HepG2 (cell line): ENCODE results near the gene ATP8B1. TPM values are rescaled to one million over a fixed set of nuclear protein-coding genes. Genes with fewer than 3 reads are reported as not detected.

Source experiments
- CREM ChIP-seq, 2 experiments: sonication (generic) in 1 of 2; formaldehyde crosslinking in 1 of 2; IDR thresholded peaks; 2 replicates each; pipeline versions ENCODE4 v1.4.0 to v1.6.1; 2016 to 2020; ENCODE audit warnings: antibody characterized with exemption in 1 of 2, mild to moderate bottlenecking in 1 of 2, missing genetic modification reagents in 1 of 2
- EEA1 ChIP-seq: sonication (generic); formaldehyde crosslinking; IDR thresholded peaks from 2 replicates; pipeline ENCODE4 v1.5.1; 2020; ENCODE audit warnings: mild to moderate bottlenecking, missing genetic modification reagents, borderline replicate concordance
- FOXM1 ChIP-seq: sonication (generic); formaldehyde crosslinking; IDR thresholded peaks from 2 replicates; pipeline ENCODE4 v1.5.0; 2020; ENCODE audit warnings: missing genetic modification reagents
- NRL ChIP-seq: sonication (generic); formaldehyde crosslinking; IDR thresholded peaks from 2 replicates; pipeline ENCODE4 v1.5.0; 2020; ENCODE audit warnings: missing genetic modification reagents, mild to moderate bottlenecking, moderate library complexity, borderline replicate concordance
- PITX1 ChIP-seq: sonication (generic); formaldehyde crosslinking; IDR thresholded peaks from 2 replicates; pipeline ENCODE4 v1.5.1; 2020; ENCODE audit warnings: mild to moderate bottlenecking, missing genetic modification reagents
- THAP11 ChIP-seq: IDR thresholded peaks from 2 replicates; pipeline ENCODE4 v1.6.1; 2016; ENCODE audit warnings: missing biosample characterization, missing genetic modification reagents
- ZFP36L2 ChIP-seq: sonication (generic); formaldehyde crosslinking; IDR thresholded peaks from 2 replicates; pipeline ENCODE4 v1.4.0; 2020; ENCODE audit warnings: missing genetic modification reagents
- ZNF546 ChIP-seq: sonication (generic); formaldehyde crosslinking; conservative IDR thresholded peaks from 2 replicates; pipeline ENCODE4 v1.8.1; 2023; ENCODE audit warnings: mild to moderate bottlenecking, missing genetic modification reagents
- ZZZ3 ChIP-seq: sonication (generic); formaldehyde crosslinking; IDR thresholded peaks from 2 replicates; pipeline ENCODE4 v1.4.0; 2020; ENCODE audit warnings: missing genetic modification reagents, mild to moderate bottlenecking, borderline replicate concordance
- polyA plus RNA-seq, 8 experiments: library from polyadenylated mRNA; depleted of rRNA in 3 of 8; stranded (reverse) in 7 of 8; unstranded in 1 of 8; fragments of >200 nt; fragmentation: Illumina TruSeq in 4 of 8; extraction: Trizol in 4 of 8; gene quantifications; 2 replicates each; pipeline versions ENCODE4 v1.2.1 to v1.2.3, GENCODE V29; 2011 to 2016; ENCODE audit warnings: low read depth in 4 of 8, missing spikeins in 1 of 8, mixed read lengths in 1 of 8; ENCODE audit not compliant: insufficient read depth in 1 of 8
- total RNA-seq, 5 experiments: library from RNA; depleted of rRNA; stranded (reverse); fragments of >200 nt; fragmentation: Illumina TruSeq; extraction: Trizol; gene quantifications; 2 replicates each; pipeline ENCODE4 v1.2.3, GENCODE V29; 2016; ENCODE audit warnings: low read depth in 1 of 5
- TF ChIP-seq, protein P1 (sequence below): sonication (generic); formaldehyde crosslinking; IDR thresholded peaks from 2 replicates; pipeline ENCODE4 v1.5.0; 2020; ENCODE audit warnings: missing genetic modification reagents
- TF ChIP-seq, protein P2 (sequence below), 2 experiments: sonication (generic) in 1 of 2; formaldehyde crosslinking in 1 of 2; IDR thresholded peaks; 2 replicates each; pipeline versions ENCODE4 v1.6.1 to v1.9.0; 2014 to 2022; ENCODE audit warnings: antibody characterized with exemption in 1 of 2, borderline replicate concordance in 1 of 2, inconsistent platforms in 1 of 2, low read depth in 1 of 2, missing genetic modification reagents in 1 of 2

Gene ATP8B1
- total and polyA plus RNA-seq, 2 of the 13 experiments (the other 11 are each of a cell fraction or from before 2014, with no cell fraction given), result 2.8 to 4.0 TPM

DNA sequence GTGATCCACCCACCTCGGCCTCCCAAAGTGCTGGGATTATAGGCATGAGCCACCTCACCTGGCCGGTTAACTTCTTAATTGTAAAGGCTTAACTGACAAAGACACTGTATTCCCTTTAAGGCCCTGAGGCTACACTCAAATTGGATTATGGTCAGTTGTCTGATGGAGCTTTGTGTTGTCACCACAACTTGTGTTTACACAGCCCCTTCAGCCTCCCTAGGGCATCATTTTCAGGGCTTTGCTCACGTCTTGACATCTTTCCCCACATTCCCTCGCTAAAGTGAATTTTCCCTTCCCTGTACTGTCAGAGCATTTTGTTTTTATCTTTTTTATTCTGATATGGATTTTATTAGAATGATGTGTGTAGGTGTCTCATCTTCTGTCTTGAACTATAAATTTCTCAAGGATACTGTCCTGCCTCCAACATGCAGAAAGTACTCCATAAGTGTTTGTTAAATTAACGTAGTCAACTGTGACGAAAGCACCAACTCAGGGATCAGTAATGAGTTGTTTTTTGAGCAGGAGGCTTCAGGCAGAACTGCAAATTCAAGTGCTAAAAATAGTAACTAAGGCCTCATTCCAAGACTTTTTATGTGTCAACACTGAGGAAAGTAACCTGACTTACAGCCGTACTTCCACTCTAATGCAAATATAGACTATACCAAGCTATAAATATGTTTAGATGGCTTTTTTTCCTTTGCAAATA is 104.4 kb downstream of the ATP8B1 start (continued):
- TF ChIP-seq CREM (IDR thresholded peaks at IDR 0.05), result no peak
- TF ChIP-seq CREM (CRISPR knock-in tag; IDR thresholded peaks at IDR 0.05), result no peak
- TF ChIP-seq, protein P1, sequence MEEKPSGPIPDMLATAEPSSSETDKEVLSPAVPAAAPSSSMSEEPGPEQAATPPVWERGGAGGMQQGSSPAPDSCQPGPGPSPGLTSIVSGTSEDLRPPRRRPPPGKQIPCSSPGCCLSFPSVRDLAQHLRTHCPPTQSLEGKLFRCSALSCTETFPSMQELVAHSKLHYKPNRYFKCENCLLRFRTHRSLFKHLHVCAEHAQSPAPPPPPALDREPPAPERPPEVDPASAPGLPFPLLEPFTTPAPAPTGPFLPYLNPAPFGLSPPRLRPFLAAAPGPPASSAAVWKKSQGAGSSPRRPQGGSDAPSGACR (CRISPR knock-in tag), result no peak
- no peak for TF ChIP-seq ZNF546
- TF ChIP-seq PITX1 (CRISPR knock-in tag), result no peak
- TF ChIP-seq FOXM1, result no peak
- TF ChIP-seq NRL (CRISPR knock-in tag), result no peak
- no peak for TF ChIP-seq THAP11 (CRISPR knock-in tag)
- no peak for TF ChIP-seq ZZZ3 (CRISPR knock-in tag)
- TF ChIP-seq, protein P2, sequence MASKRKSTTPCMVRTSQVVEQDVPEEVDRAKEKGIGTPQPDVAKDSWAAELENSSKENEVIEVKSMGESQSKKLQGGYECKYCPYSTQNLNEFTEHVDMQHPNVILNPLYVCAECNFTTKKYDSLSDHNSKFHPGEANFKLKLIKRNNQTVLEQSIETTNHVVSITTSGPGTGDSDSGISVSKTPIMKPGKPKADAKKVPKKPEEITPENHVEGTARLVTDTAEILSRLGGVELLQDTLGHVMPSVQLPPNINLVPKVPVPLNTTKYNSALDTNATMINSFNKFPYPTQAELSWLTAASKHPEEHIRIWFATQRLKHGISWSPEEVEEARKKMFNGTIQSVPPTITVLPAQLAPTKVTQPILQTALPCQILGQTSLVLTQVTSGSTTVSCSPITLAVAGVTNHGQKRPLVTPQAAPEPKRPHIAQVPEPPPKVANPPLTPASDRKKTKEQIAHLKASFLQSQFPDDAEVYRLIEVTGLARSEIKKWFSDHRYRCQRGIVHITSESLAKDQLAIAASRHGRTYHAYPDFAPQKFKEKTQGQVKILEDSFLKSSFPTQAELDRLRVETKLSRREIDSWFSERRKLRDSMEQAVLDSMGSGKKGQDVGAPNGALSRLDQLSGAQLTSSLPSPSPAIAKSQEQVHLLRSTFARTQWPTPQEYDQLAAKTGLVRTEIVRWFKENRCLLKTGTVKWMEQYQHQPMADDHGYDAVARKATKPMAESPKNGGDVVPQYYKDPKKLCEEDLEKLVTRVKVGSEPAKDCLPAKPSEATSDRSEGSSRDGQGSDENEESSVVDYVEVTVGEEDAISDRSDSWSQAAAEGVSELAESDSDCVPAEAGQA (IDR thresholded peaks at IDR 0.05; ENCODE audit: low read depth), result no peak
- TF ChIP-seq, protein P2 (CRISPR knock-in tag; IDR thresholded peaks at IDR 0.05; ENCODE audit: borderline replicate concordance), result no peak
- no peak for TF ChIP-seq EEA1 (CRISPR knock-in tag)
- TF ChIP-seq ZFP36L2 (CRISPR knock-in tag), result no peak
